K562 (cell line): ENCODE data around the gene FBXL13.

Source experiments
- BRF1 ChIP-seq: IDR thresholded peaks from 3 replicates; pipeline ENCODE4 v1.6.1; 2011; ENCODE audit warnings: borderline replicate concordance, mild to moderate bottlenecking; ENCODE audit not compliant: insufficient read length; ENCODE audit errors: extremely low read depth
- GABPA ChIP-seq: fragments of 200-800 bp; sonication (Bioruptor generic); conservative IDR thresholded peaks from 2 replicates; pipeline ENCODE4 v1.6.1; 2016; ENCODE audit warnings: low read depth, missing genetic modification characterization, missing compliant biosample characterization
- MEF2A ChIP-seq: IDR thresholded peaks from 2 replicates; pipeline ENCODE4 v1.6.1; 2011; ENCODE audit warnings: low read depth, mild to moderate bottlenecking, low read length, moderate library complexity; ENCODE audit not compliant: control insufficient read depth
- MTA3 ChIP-seq: fragments of 450-650 bp; formaldehyde crosslinking; IDR thresholded peaks from 2 replicates; pipeline ENCODE4 v1.6.1; 2017; ENCODE audit warnings: mild to moderate bottlenecking, borderline replicate concordance
- MYBL2 ChIP-seq, 2 experiments: fragments of 450-650 bp in 1 of 2; sonication (generic) in 1 of 2; formaldehyde crosslinking in 1 of 2; IDR thresholded peaks; 2 replicates each; pipeline versions ENCODE4 v1.6.1 to v1.8.1; 2017 to 2022; ENCODE audit warnings: borderline replicate concordance in 1 of 2, inconsistent platforms in 1 of 2, low read depth in 1 of 2, mild to moderate bottlenecking in 1 of 2, missing genetic modification reagents in 1 of 2, moderate library complexity in 1 of 2
- RFX5 ChIP-seq: IDR thresholded peaks from 2 replicates; pipeline ENCODE4 v1.6.1; 2011; ENCODE audit warnings: low read depth, mild to moderate bottlenecking, improper control_type of control experiment, low read length
- ZNF274 ChIP-seq: IDR thresholded peaks from 2 replicates; pipeline ENCODE4 v1.6.1; 2011; ENCODE audit warnings: low read depth, mild to moderate bottlenecking, low read length, moderate library complexity, borderline replicate concordance
- TF ChIP-seq, protein P1 (sequence below), 3 experiments: IDR thresholded peaks in 2 of 3; conservative IDR thresholded peaks in 1 of 3; 2 replicates each; pipeline ENCODE4 v1.5.1; 2011 to 2012; ENCODE audit warnings: low read length in 3 of 3, mild to moderate bottlenecking in 3 of 3, control low read depth in 2 of 3, improper control_type of control experiment in 1 of 3, inconsistent platforms in 1 of 3, low read depth in 1 of 3, mixed read lengths in 1 of 3, moderate library complexity in 1 of 3; ENCODE audit not compliant: insufficient read depth in 2 of 3
- TF ChIP-seq, protein P2 (sequence below): sonication (generic); formaldehyde crosslinking; IDR thresholded peaks from 2 replicates; pipeline ENCODE4 v1.9.0; 2022; ENCODE audit warnings: mild to moderate bottlenecking, missing genetic modification reagents

DNA sequence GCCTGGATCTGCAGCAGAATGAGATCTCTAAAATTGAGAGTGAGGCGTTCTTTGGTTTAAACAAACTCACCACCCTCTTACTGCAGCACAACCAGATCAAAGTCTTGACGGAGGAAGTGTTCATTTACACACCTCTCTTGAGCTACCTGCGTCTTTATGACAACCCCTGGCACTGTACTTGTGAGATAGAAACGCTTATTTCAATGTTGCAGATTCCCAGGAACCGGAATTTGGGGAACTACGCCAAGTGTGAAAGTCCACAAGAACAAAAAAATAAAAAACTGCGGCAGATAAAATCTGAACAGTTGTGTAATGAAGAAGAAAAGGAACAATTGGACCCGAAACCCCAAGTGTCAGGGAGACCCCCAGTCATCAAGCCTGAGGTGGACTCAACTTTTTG, 140.4 kb downstream of the FBXL13 start:
- TF ChIP-seq MEF2A = no peak
- TF ChIP-seq BRF1 = no peak
- TF ChIP-seq ZNF274 = no peak
- TF ChIP-seq RFX5 = no peak
- TF ChIP-seq MTA3 = no peak
- no peak for TF ChIP-seq MYBL2 (IDR thresholded peaks at IDR 0.05; ENCODE audit: low read depth)
- no peak for TF ChIP-seq MYBL2 (CRISPR knock-in tag; IDR thresholded peaks at IDR 0.05; ENCODE audit: borderline replicate concordance)
- TF ChIP-seq GABPA (tag) = no peak
- TF ChIP-seq, protein P1, sequence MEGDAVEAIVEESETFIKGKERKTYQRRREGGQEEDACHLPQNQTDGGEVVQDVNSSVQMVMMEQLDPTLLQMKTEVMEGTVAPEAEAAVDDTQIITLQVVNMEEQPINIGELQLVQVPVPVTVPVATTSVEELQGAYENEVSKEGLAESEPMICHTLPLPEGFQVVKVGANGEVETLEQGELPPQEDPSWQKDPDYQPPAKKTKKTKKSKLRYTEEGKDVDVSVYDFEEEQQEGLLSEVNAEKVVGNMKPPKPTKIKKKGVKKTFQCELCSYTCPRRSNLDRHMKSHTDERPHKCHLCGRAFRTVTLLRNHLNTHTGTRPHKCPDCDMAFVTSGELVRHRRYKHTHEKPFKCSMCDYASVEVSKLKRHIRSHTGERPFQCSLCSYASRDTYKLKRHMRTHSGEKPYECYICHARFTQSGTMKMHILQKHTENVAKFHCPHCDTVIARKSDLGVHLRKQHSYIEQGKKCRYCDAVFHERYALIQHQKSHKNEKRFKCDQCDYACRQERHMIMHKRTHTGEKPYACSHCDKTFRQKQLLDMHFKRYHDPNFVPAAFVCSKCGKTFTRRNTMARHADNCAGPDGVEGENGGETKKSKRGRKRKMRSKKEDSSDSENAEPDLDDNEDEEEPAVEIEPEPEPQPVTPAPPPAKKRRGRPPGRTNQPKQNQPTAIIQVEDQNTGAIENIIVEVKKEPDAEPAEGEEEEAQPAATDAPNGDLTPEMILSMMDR (IDR thresholded peaks at IDR 0.05 in 2 of 3, conservative IDR thresholded peaks at IDR 0.05 in 1 of 3; ENCODE audit: insufficient read depth in 2 of 3, low read depth in 1 of 3, low read length in 3 of 3) = no peak
- TF ChIP-seq, protein P2, sequence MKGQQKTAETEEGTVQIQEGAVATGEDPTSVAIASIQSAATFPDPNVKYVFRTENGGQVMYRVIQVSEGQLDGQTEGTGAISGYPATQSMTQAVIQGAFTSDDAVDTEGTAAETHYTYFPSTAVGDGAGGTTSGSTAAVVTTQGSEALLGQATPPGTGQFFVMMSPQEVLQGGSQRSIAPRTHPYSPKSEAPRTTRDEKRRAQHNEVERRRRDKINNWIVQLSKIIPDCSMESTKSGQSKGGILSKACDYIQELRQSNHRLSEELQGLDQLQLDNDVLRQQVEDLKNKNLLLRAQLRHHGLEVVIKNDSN (CRISPR knock-in tag) = no peak
